HepG2 (cell line): ENCODE data around the gene NDUFAF8. TPM values are rescaled to one million over a fixed set of nuclear protein-coding genes. Genes with fewer than 3 reads are reported as not detected.
A peak's percentile ranks its signal among the peaks of the same experiment; 100 is the strongest.

Experiments
- ATAC-seq: fragments of 200-7000 bp; cut with Tn5 transposase; 3 replicates; pipeline ENCODE4 v1.9.1; 2020; ENCODE audit warnings: mild to moderate bottlenecking, moderate library complexity
- BruUV-seq: library from RNA; stranded (reverse); fragments of 400-500 nt; replicated peaks from 2 replicates; lab custom pipeline; 2021; lab: Mats Ljungman, UMichigan
- CTCF ChIA-PET: fragments of 300-600 bp; formaldehyde crosslinking; extraction: SDS; loops from one replicate; lab custom pipeline; 2021; ENCODE audit warnings: low total read pairs, inconsistent platforms, low intra/inter-chr PET ratio; lab: Yijun Ruan, JAX
- POLR2A ChIA-PET: fragments of 350-600 bp; sonication (Branson Sonifier 250); formaldehyde crosslinking; loops from one replicate; lab custom pipeline; 2020; ENCODE audit warnings: antibody characterized with exemption, inconsistent platforms; lab: Yijun Ruan, JAX
- DNase-seq: peaks from one replicate; pipeline ENCODE4 v3.0.0-alpha.2; 2015; ENCODE audit warnings: low spot score
- FAIRE-seq: peaks from 3 replicates; lab custom pipeline; 2011; peaks lifted over from hg19 to GRCh38; lab: Jason Lieb, UNC
- H2AFZ ChIP-seq: one replicate; pipeline ENCODE4 v1.6.1; 2011; ENCODE audit warnings: low read length, inconsistent platforms
- H3K27ac ChIP-seq: fragments of 300-600 bp; 3 replicates; pipeline ENCODE4 v1.8.0; 2011; ENCODE audit warnings: mixed run types, mild to moderate bottlenecking, mixed read lengths, low read length, inconsistent platforms; ENCODE audit not compliant: insufficient read depth; ENCODE audit errors: extremely low read length
- H3K27me3 ChIP-seq, 2 experiments: fragments of 200-600 bp in 1 of 2; 2 replicates in 1 of 2; 3 replicates in 1 of 2; pipeline versions ENCODE4 v1.6.0 to v1.8.0; 2011; ENCODE audit warnings: low read length in 2 of 2, mild to moderate bottlenecking in 2 of 2, moderate library complexity in 2 of 2, inconsistent platforms in 1 of 2; ENCODE audit not compliant: insufficient read depth in 2 of 2, control insufficient read depth in 1 of 2
- H3K36me3 ChIP-seq, 2 experiments: fragments of 200-600 bp in 1 of 2; replicated peaks in 1 of 2; 2 replicates in 1 of 2; 3 replicates in 1 of 2; pipeline versions ENCODE4 v1.5.1 to v1.8.0; 2011; ENCODE audit warnings: low read length in 2 of 2, inconsistent platforms in 1 of 2; ENCODE audit not compliant: insufficient read depth in 2 of 2, control insufficient read depth in 1 of 2
- H3K4me1 ChIP-seq: 2 replicates; pipeline ENCODE4 v1.5.1; 2012; ENCODE audit warnings: low read length, inconsistent platforms; ENCODE audit not compliant: insufficient read depth
- H3K4me2 ChIP-seq: 2 replicates; pipeline ENCODE4 v1.6.0; 2011; ENCODE audit warnings: low read depth, low read length, inconsistent platforms
- H3K4me3 ChIP-seq, 3 experiments: fragments of 200-600 bp in 1 of 3; sonication (generic), shearing (Covaris generic) in 1 of 3; replicated peaks in 1 of 3; 2 replicates each; pipeline ENCODE4 v1.5.1; 2011 to 2016; ENCODE audit warnings: low read length in 3 of 3, inconsistent platforms in 2 of 3, low read depth in 2 of 3, mild to moderate bottlenecking in 2 of 3, control low read depth in 1 of 3, mixed read lengths in 1 of 3; ENCODE audit not compliant: insufficient read depth in 1 of 3
- H3K79me2 ChIP-seq: one replicate; pipeline ENCODE4 v1.6.1; 2011; ENCODE audit warnings: low read length, inconsistent platforms; ENCODE audit not compliant: insufficient read depth
- H3K9ac ChIP-seq: 2 replicates; pipeline ENCODE4 v1.6.0; 2011; ENCODE audit warnings: mild to moderate bottlenecking, low read depth, low read length, inconsistent platforms; ENCODE audit not compliant: insufficient read depth
- H3K9me3 ChIP-seq: 2 replicates; pipeline ENCODE4 v1.5.1; 2012; ENCODE audit warnings: mild to moderate bottlenecking, low read length
- H4K20me1 ChIP-seq: 2 replicates; pipeline ENCODE4 v1.6.0; 2011; ENCODE audit warnings: inconsistent platforms, mild to moderate bottlenecking, low read length, moderate library complexity; ENCODE audit not compliant: insufficient read depth
- FOXO1 ChIP-seq: sonication (generic); formaldehyde crosslinking; IDR thresholded peaks from 2 replicates; pipeline ENCODE4 v1.4.0; 2020; ENCODE audit warnings: missing genetic modification reagents
- SAFB2 ChIP-seq: sonication (generic); formaldehyde crosslinking; IDR thresholded peaks from 2 replicates; pipeline ENCODE4 v1.5.1; 2020; ENCODE audit warnings: missing genetic modification reagents, low read depth, mild to moderate bottlenecking, borderline replicate concordance
- SOX13 ChIP-seq, 3 experiments: fragments of 450-650 bp in 1 of 3; sonication (generic) in 1 of 3; formaldehyde crosslinking in 1 of 3; IDR thresholded peaks in 2 of 3; conservative IDR thresholded peaks in 1 of 3; 2 replicates each; pipeline versions ENCODE4 v1.5.0 to v1.6.1; 2016 to 2020; ENCODE audit warnings: antibody characterized with exemption in 1 of 3, mild to moderate bottlenecking in 1 of 3, missing compliant biosample characterization in 1 of 3, missing genetic modification reagents in 1 of 3, moderate library complexity in 1 of 3
- WGBS: methylation state at CpG from one replicate; pipeline ENCODE4 v1.1.6; 2017; ENCODE audit warnings: low lambda C conversion rate; 5-methylcytosine and 5-hydroxymethylcytosine counted together
- in situ Hi-C: cut with HindIII; loops from 2 replicates; pipeline ENCODE4 v1.10.0; 2017; ENCODE audit warnings: low pct_unique_long_range_greater_than_20kb; ENCODE audit not compliant: extremely low pct_ligation_motif_present
- intact Hi-C: fragments of 100-400 bp; cut with micrococcal nuclease; formaldehyde crosslinking; loops from one replicate; pipeline ENCODE4 v1.10.0; 2022; ENCODE audit not compliant: unreplicated experiment
- polyA plus RNA-seq, 8 experiments: library from polyadenylated mRNA; depleted of rRNA in 3 of 8; stranded (reverse) in 7 of 8; unstranded in 1 of 8; fragments of >200 nt; fragmentation: Illumina TruSeq in 4 of 8; extraction: Trizol in 4 of 8; gene quantifications; 2 replicates each; pipeline versions ENCODE4 v1.2.1 to v1.2.3, GENCODE V29; 2011 to 2016; ENCODE audit warnings: low read depth in 4 of 8, missing spikeins in 1 of 8, mixed read lengths in 1 of 8; ENCODE audit not compliant: insufficient read depth in 1 of 8
- total RNA-seq, 5 experiments: library from RNA; depleted of rRNA; stranded (reverse); fragments of >200 nt; fragmentation: Illumina TruSeq; extraction: Trizol; gene quantifications; 2 replicates each; pipeline ENCODE4 v1.2.3, GENCODE V29; 2016; ENCODE audit warnings: low read depth in 1 of 5

The NDUFAF8 gene
- total and polyA plus RNA-seq, 2 of the 13 experiments (the other 11 are each of a cell fraction or from before 2014, with no cell fraction given), result 75.6 to 233 TPM

GRCh38 chr17:81197831-81198490 is 41.2 kb upstream of the NDUFAF8 start:
- H3K9me3 ChIP-seq, result no peaks in the 10 kb centered on the region
- H3K36me3 ChIP-seq, result peaks cover 15 to 37% of the 10 kb centered on the region in 2 experiments; a peak in 4 of 5 replicates
- no peaks in the 10 kb centered on the region; the same call in 1 of the 2 replicates for H4K20me1 ChIP-seq
- 97% methylated on average over 19 of the region's 21 CpGs for WGBS
- no TSS peak for BruUV-seq
- FAIRE-seq, result no peak
- POLR2A ChIA-PET, result no interaction called here
- no peak overlapping the region for H3K4me2 ChIP-seq
- no peak for DNase-seq
- H3K27me3 ChIP-seq, result no peaks in the 10 kb centered on the region
- no peak overlapping the region for H3K9ac ChIP-seq
- H2AFZ ChIP-seq, result no peak overlapping the region
- H3K79me2 ChIP-seq, result no peaks in the 10 kb centered on the region
- in situ Hi-C loops (no loop called here), intact Hi-C loops (no loop called here)
- TF ChIP-seq SOX13 (IDR thresholded peaks at IDR 0.05) (no peak), SOX13 (CRISPR knock-in tag; conservative IDR thresholded peaks at IDR 0.05 in 1 of 2, IDR thresholded peaks at IDR 0.05 in 1 of 2) (no peak)
- CTCF ChIA-PET, result no interaction called here
- no peak for ATAC-seq
- H3K4me1 ChIP-seq, result no peaks in the 10 kb centered on the region
- no peak overlapping the region for H3K4me3 ChIP-seq
- no peak overlapping the region for H3K27ac ChIP-seq

- Histone ChIP-seq H3K9ac (no peak overlapping the region), H3K36me3 (peaks cover 17 to 43% of the 10 kb centered on the region in 2 experiments; a peak in 4 of 5 replicates), H3K4me2 (no peak overlapping the region), H3K4me1 (no peaks in the 10 kb centered on the region), H4K20me1 (no peaks in the 10 kb centered on the region; the same call in 1 of the 2 replicates), H3K9me3 (no peaks in the 10 kb centered on the region), H2AFZ (no peak overlapping the region), H3K27me3 (no peaks in the 10 kb centered on the region), H3K27ac (no peak overlapping the region), H3K4me3 (no peak overlapping the region), H3K79me2 (no peaks in the 10 kb centered on the region)
- intact Hi-C loops (no loop called here), in situ Hi-C loops (no loop called here)
- FAIRE-seq (no peak), DNase-seq (no peak), ATAC-seq (no peak)
- BruUV-seq, result no TSS peak
- ChIA-PET POLR2A (no interaction called here), CTCF (no interaction called here)
- 97% methylated on average over 22 of the region's 22 CpGs for WGBS
- no peak for TF ChIP-seq FOXO1 (CRISPR knock-in tag)
- 0 out of 2 replicates have a peak, but pooled peaks have one; percentile 44 for TF ChIP-seq SAFB2 (CRISPR knock-in tag)
These were observed 40.2 kb upstream of the NDUFAF8 start for GRCh38 chr17:81198826-81199481.
